Hematopoietic multipotent progenitor cell treated with erythropoietin and hydrocortisone succinate and interleukin-3 and kit ligand, for 4 days (in vitro differentiated cells): ENCODE data around the gene PCDHB13.
A peak's percentile ranks its signal among the peaks of the same experiment; 100 is the strongest.
"Not testable (repeated sequence)": the region's sequence is repeated elsewhere in the genome, so short reads cannot be mapped to it uniquely, and the experiment has no call there.

Experiments used
- DNase-seq: peaks from one replicate; pipeline ENCODE4 v3.0.0-alpha.2; 2015

Gene PCDHB13

DNA sequence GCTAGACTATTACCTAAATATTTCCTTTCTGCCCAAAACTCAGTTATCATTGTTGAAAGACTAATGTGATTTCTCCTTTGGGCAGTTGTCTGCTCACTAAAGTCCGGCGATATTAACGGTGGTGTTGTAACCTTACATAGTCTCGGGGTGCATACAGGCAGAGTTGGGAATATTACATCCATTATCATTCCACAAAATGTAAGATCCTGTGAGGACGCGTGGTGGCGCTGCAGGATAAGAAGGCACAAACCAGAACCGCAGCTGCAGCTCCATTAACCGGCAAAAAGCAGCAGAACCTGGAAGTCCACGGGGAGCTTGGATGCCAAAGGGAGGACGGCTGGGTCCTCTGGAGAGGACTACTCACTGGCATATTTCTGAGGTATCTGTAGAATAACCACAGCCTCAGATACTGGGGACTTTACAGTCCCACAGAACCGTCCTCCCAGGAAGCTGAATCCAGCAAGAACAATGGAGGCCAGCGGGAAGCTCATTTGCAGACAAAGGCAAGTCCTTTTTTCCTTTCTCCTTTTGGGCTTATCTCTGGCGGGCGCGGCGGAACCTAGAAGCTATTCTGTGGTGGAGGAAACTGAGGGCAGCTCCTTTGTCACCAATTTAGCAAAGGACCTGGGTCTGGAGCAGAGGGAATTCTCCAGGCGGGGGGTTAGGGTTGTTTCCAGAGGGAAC is at the start of gene PCDHB13:
PCDHB13 (plus strand) TSS at position 264 of the 684 bp plus-strand sequence; CDS start at position 469, 205 bp downstream.
- peak; percentile 20 for DNase-seq

DNA sequence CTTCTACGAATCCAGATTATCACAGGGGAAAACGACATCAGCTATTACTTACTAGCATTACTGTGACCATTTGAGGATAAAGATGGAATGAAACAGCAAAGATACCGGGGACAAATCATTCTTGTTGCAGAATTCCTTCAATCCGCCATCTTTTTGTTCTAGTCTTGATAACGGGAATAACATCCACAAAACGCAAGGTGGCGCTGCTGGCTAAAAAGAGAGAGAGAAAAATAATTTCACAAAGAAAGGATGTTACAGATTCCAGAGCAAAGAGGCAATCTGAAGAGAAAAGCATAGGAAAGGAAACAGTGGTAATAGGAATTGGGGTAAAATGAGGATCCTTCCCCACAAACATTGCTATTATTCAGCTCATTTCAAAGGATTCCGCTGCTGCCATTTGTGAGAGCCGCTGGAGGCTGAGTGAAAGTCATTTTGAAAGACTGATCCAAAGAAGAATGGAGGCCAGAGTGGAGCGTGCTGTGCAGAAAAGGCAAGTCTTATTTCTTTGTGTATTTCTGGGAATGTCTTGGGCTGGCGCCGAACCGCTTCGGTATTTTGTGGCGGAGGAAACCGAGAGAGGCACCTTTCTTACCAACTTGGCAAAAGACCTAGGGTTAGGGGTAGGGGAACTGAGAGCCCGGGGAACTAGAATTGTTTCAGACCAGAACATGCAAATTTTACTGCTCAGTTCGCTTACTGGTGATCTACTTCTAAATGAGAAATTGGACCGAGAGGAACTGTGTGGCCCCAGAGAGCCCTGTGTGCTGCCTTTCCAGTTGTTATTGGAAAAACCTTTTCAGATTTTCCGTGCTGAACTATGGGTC is 41.1 kb upstream of the PCDHB13 start, which contains the start of gene PCDHB7:
PCDHB7 (plus strand) TSS at position 264 of the 824 bp plus-strand sequence; CDS start at position 456, 192 bp downstream.
- peak; percentile 49 for DNase-seq

DNA sequence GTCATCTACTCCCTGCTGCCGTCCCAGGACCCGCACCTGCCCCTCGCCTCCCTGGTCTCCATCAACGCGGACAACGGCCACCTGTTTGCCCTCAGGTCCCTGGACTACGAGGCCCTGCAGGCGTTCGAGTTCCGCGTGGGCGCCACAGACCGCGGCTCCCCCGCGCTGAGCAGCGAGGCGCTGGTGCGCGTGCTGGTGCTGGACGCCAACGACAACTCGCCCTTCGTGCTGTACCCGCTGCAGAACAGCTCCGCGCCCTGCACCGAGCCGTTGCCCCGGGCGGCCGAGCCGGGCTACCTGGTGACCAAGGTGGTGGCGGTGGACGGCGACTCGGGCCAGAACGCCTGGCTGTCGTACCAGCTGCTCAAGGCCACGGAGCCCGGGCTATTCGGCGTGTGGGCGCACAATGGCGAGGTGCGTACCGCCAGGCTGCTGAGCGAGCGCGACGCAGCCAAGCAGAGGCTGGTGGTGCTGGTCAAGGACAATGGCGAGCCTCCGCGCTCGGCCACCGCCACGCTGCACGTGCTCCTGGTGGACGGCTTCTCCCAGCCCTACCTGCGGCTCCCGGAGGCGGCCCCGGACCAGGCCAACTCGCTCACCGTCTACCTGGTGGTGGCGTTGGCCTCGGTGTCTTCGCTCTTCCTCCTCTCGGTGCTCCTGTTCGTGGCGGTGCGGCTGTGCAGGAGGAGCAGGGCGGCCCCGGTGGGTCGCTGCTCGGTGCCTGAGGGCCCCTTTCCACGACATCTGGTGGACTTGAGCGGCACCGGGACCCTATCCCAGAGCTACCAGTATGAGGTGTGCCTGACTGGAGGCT is 39.2 kb upstream of the PCDHB13 start:
- not testable (repeated sequence) for DNase-seq

DNA sequence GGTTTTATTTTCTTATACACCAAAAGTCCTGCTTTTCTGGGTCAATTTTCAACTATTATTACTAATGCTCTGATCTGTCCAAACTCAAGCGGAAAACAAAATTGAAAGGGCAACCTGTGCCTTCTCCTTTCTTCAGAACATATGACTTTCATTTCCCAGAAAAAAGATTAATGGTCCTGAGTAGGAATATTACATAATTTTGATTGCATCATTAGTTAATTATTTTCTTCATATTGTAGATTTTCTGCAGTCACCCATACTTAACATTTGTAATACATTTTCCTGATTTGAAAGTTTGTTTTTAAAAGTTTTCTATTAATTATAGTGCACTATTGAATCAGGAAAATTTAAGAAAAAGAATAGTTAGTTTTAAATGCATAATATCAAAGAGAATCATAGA is 37.8 kb upstream of the PCDHB13 start:
- DNase-seq = no peak

DNA sequence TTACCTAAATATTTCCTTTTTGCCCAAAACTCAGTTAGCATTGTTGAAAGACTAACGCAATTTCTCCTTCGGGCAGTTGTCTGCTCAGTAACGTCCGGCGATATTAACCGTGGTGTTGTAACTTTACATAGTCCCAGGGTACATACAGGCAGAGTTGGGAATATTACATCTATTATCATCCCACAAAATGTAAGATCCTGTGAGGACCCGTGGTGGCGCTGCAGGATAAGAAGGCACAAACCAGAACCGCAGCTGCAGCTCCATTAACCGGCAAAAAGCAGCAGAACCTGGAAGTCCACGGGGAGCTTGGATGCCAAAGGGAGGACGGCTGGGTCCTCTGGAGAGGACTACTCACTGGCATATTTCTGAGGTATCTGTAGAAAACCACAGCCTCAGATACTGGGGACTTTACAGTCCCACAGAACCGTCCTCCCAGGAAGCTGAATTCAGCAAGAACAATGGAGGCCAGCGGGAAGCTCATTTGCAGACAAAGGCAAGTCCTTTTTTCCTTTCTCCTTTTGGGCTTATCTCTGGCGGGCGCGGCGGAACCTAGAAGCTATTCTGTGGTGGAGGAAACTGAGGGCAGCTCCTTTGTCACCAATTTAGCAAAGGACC is 36.0 kb upstream of the PCDHB13 start, which contains the start of gene PCDHB8:
PCDHB8 (plus strand) TSS at position 214 of the 615 bp plus-strand sequence; CDS start at position 459, 245 bp downstream.
- DNase-seq = not testable (repeated sequence)

DNA sequence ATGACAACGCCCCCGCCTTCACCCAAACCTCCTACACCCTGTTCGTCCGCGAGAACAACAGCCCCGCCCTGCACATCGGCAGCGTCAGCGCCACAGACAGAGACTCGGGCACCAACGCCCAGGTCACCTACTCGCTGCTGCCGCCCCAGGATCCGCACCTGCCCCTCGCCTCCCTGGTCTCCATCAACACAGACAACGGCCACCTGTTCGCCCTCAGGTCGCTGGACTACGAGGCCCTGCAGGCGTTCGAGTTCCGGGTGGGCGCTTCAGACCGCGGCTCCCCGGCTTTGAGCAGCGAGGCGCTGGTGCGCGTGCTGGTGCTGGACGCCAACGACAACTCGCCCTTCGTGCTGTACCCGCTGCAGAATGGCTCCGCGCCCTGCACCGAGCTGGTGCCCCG is 34.3 kb upstream of the PCDHB13 start:
- not testable (repeated sequence) for DNase-seq

DNA sequence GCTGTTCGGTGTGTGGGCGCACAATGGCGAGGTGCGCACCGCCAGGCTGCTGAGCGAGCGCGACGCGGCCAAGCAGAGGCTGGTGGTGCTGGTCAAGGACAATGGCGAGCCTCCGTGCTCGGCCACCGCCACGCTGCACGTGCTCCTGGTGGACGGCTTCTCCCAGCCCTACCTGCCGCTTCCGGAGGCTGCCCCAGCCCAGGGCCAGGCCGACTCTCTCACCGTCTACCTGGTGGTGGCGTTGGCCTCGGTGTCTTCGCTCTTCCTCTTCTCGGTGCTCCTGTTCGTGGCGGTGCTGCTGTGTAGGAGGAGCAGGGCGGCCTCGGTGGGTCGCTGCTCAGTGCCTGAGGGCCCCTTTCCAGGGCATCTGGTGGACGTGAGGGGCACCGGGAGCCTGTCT is 33.8 kb upstream of the PCDHB13 start:
- DNase-seq = not testable (repeated sequence)

DNA sequence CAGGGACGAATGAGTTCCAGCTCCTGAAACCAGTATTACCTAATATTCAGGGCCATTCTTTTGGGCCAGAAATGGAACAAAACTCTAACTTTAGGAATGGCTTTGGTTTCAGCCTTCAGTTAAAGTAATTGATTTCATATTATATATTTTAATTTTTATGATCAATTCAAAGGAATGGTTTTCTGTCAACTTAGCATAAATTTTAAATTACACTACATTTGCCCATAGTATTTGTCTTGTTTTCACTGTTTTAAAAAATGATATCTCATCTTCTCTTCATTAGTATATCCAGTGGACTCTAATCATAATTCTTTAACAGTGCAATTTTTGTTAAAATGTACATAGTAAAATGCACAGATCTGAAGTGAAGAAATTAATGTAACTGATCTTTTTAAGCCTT is 33.4 kb upstream of the PCDHB13 start:
- DNase-seq = no peak

DNA sequence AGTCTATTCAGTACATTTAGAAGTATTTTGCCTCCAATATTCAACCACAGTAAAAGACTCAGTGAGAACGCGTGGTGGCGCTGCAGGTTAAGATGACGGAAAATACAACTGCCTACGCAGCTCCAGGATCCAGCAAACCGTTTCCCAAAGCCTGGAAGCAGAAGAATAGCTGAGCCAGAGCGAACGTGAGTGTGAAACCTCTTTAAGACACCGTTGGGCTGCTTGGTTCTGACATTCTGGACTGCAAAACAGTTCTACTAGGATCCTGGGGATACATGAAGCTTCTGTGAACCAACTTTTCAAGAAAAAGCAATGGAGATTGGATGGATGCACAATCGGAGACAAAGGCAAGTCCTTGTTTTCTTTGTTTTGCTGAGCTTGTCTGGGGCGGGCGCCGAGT is 31.5 kb upstream of the PCDHB13 start, which contains the start of gene PCDHB16:
PCDHB16 (plus strand) TSS at position 140 of the 400 bp plus-strand sequence; CDS start at position 313, 173 bp downstream.
- peak; percentile 8 for DNase-seq

DNA sequence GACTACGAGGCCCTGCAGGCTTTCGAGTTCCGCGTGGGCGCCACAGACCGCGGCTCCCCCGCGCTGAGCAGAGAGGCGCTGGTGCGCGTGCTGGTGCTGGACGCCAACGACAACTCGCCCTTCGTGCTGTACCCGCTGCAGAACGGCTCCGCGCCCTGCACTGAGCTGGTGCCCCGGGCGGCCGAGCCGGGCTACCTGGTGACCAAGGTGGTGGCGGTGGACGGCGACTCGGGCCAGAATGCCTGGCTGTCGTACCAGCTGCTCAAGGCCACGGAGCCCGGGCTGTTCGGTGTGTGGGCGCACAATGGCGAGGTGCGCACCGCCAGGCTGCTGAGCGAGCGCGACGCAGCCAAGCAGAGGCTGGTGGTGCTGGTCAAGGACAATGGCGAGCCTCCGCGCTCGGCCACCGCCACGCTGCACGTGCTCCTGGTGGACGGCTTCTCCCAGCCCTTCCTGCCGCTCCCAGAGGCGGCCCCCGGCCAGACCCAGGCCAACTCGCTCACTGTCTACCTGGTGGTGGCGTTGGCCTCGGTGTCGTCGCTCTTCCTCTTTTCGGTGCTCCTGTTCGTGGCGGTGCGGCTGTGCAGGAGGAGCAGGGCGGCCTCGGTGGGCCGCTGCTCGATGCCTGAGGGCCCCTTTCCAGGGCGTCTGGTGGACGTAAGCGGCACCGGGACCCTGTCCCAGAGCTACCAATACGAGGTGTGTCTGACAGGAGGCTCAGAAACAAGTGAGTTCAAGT is 29.4 kb upstream of the PCDHB13 start:
- not testable (repeated sequence) for DNase-seq

DNA sequence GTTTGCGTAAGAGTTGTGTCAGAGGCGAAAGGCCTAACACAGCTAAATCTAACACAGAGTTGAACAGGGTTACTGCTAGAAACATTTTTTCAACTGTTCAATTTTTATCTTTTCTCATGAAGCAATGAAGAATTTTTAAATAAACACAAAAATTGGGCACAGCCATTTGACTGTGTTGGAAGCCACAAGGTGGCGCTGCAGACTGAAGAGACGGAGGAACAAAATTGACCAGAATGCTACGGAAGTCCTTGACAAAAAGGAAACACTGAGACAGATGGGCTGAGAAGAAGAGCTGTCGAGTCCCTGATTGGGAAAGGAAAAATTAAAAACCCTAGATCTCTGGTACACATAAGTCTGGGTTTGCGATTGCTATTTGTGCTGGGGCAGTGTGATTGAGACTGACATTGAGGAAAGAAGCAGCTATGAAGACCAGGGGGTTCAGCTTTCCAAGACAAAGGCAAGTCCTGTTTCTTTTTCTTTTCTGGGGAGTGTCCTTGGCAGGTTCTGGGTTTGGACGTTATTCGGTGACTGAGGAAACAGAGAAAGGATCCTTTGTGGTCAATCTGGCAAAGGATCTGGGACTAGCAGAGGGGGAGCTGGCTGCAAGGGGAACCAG is 26.7 kb upstream of the PCDHB13 start, which contains the start of gene PCDHB9:
PCDHB9 (plus strand) TSS at position 265 of the 616 bp plus-strand sequence; CDS start at position 423, 158 bp downstream.
- peak; percentile 27 for DNase-seq

DNA sequence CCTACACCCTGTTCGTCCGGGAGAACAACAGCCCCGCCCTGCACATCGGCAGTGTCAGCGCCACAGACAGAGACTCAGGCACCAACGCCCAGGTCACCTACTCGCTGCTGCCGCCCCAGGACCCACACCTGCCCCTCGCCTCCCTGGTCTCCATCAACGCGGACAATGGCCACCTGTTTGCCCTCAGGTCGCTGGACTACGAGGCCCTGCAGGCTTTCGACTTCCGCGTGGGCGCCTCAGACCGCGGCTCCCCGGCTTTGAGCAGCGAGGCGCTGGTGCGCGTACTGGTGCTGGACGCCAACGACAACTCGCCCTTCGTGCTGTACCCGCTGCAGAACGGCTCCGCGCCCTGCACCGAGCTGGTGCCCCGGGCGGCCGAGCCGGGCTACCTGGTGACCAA is 25.0 kb upstream of the PCDHB13 start:
- not testable (repeated sequence) for DNase-seq

DNA sequence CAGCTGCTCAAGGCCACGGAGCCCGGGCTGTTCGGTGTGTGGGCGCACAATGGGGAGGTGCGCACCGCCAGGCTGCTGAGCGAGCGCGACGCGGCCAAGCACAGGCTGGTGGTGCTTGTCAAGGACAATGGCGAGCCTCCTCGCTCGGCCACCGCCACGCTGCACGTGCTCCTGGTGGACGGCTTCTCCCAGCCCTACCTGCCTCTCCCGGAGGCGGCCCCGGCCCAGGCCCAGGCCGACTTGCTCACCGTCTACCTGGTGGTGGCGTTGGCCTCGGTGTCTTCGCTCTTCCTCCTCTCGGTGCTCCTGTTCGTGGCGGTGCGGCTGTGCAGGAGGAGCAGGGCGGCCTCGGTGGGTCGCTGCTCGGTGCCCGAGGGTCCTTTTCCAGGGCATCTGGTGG is 24.6 kb upstream of the PCDHB13 start:
- not testable (repeated sequence) for DNase-seq

DNA sequence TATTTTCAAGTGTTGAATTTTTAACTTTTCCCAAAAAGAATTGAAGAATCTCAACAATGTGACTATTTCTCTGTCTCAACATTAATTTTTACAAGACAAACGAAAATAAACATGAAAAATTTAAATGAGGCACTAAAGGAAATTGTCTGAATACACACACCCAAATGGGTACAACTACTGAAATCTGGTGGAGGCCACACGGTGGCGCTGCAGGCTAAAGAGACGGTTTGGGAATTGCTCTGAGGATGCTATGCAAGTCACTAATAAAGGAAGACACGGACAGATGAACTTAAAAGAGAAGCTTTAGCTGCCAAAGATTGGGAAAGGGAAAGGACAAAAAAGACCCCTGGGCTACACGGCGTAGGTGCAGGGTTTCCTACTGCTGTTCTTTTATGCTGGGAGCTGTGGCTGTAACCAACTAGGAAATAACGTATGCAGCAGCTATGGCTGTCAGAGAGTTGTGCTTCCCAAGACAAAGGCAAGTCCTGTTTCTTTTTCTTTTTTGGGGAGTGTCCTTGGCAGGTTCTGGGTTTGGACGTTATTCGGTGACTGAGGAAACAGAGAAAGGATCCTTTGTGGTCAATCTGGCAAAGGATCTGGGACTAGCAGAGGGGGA is 21.5 kb upstream of the PCDHB13 start, which contains the start of gene PCDHB10:
PCDHB10 (plus strand) TSS at position 244 of the 616 bp plus-strand sequence; CDS start at position 444, 200 bp downstream.
- peak; percentile 36 for DNase-seq

DNA sequence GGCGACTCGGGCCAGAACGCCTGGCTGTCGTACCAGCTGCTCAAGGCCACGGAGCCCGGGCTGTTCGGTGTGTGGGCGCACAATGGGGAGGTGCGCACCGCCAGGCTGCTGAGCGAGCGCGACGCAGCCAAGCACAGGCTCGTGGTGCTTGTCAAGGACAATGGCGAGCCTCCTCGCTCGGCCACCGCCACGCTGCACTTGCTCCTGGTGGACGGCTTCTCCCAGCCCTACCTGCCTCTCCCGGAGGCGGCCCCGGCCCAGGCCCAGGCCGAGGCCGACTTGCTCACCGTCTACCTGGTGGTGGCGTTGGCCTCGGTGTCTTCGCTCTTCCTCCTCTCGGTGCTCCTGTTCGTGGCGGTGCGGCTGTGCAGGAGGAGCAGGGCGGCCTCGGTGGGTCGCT is 19.4 kb upstream of the PCDHB13 start:
- not testable (repeated sequence) for DNase-seq

DNA sequence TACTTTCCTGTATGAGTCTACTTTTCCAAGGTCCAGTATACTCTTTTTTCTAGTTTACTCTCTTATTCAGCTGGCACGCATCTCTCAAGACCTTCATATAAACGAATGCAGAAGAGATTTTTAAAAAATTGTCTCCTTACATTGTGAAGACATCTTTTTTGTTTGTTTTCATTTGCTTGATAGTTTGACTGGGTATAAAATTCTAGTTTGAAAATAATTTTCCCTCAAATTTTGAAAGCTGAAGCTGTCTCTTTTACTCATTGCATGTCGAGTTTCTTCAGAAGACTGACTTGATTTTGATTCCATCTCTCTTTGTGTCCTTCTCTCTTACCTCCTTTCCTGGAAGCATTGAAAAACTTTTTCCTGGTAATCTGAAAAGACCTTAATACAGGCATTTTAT is 17.4 kb upstream of the PCDHB13 start:
- no peak for DNase-seq

DNA sequence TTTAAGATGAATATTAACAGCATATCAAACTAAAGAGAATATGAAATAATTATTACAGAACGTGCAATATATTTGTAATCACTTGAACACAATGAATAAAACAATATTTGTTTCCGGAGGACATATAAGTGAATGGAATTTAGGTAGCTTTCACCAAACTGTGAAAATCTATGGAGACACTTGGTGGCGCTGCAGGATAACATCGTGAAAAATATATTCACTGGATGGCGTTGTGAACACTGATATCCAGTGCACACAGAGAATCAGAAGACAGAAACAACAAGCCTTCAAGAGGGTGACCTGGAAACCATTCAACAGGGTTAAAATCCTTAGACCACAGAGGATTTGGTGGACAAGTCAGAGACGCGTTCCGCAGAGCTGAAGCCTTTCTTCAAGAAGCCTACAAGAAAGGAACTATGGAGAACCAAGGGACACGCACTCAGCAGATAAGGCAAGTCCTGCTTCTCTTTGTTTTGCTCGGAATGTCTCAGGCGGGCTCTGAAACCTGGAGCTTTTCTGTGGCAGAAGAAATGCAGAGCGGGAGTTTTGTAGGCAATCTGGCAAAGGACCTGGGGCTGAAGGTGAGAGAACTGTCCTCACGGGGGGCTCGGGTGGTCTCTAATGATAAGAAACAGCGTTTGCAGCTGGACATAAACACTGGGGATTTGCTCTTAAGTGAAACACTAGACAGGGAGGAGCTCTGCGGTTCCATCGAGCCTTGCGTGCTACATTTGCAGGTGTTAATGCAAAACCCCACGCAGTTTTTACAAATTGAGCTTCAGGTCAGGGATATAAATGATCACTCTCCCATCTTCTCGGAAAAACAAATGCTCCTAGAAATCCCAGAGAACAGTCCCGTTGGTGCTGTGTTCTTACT is 14.1 kb upstream of the PCDHB13 start, which contains the start of gene PCDHB11:
PCDHB11 (plus strand) TSS at position 269 of the 877 bp plus-strand sequence; CDS start at position 417, 148 bp downstream.
- peak; percentile 13 for DNase-seq

DNA sequence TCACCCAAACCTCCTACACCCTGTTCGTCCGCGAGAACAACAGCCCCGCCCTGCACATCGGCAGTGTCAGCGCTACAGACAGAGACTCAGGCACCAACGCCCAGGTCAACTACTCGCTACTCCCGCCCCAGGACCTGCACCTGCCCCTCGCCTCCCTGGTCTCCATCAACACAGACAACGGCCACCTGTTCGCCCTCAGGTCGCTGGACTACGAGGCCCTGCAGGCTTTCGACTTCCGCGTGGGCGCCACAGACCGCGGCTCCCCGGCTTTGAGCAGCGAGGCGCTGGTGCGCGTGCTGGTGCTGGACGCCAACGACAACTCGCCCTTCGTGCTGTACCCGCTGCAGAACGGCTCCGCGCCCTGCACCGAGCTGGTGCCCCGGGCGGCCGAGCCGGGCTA is 12.6 kb upstream of the PCDHB13 start:
- not testable (repeated sequence) for DNase-seq

DNA sequence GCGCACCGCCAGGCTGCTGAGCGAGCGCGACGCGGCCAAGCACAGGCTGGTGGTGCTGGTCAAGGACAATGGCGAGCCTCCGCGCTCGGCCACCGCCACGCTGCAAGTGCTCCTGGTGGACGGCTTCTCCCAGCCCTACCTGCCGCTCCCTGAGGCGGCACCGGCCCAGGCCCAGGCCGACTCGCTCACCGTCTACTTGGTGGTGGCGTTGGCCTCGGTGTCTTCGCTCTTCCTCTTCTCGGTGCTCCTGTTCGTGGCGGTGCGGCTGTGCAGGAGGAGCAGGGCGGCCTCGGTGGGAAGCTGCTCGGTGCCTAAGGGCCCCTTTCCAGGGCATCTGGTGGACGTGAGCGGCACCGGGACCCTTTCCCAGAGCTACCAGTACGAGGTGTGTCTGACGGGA is 12.1 kb upstream of the PCDHB13 start:
- not testable (repeated sequence) for DNase-seq
